A549 (cell line): ENCODE data around the gene MATK.

Experiments used
- BHLHE40 ChIP-seq: IDR thresholded peaks from 2 replicates; pipeline ENCODE4 v1.6.1; 2012; ENCODE audit warnings: low read depth, low read length, inconsistent platforms
- CEBPB ChIP-seq, 2 experiments: fragments of >200 bp in 1 of 2; sonication (Bioruptor Twin) in 1 of 2; formaldehyde crosslinking in 1 of 2; IDR thresholded peaks; 2 replicates each; pipeline ENCODE4 v1.6.1; 2012 to 2016
- CHD4 ChIP-seq: fragments of 200-600 bp; sonication (generic); IDR thresholded peaks from 2 replicates; pipeline ENCODE4 v1.6.1; 2016; ENCODE audit warnings: antibody characterized with exemption, mild to moderate bottlenecking, borderline replicate concordance
- CTCF ChIP-seq: fragments of >200 bp; sonication (Bioruptor Twin); formaldehyde crosslinking; IDR thresholded peaks from 3 replicates; pipeline ENCODE4 v1.5.1; 2016
- EP300 ChIP-seq, 2 experiments: fragments of >200 bp; sonication (Bioruptor Twin); formaldehyde crosslinking; IDR thresholded peaks; 2 replicates in 1 of 2; 3 replicates in 1 of 2; pipeline ENCODE4 v1.6.1; 2016 to 2017
- MAFK ChIP-seq: fragments of 450-650 bp; IDR thresholded peaks from 2 replicates; pipeline ENCODE4 v1.6.1; 2014; ENCODE audit not compliant: partially characterized antibody
- POLR2A ChIP-seq: IDR thresholded peaks from 2 replicates; pipeline ENCODE4 v1.6.1; 2012; ENCODE audit warnings: mild to moderate bottlenecking, low read length
- RARB ChIP-seq: fragments of 250-450 bp; sonication (Bioruptor Pico); IDR thresholded peaks from 2 replicates; pipeline ENCODE4 v1.8.0; 2021; ENCODE audit warnings: mild to moderate bottlenecking, moderate library complexity
- RNF2 ChIP-seq: fragments of 200-600 bp; sonication (generic); IDR thresholded peaks from 2 replicates; pipeline ENCODE4 v1.6.1; 2016; ENCODE audit warnings: low read depth, mild to moderate bottlenecking, antibody characterized with exemption, moderate library complexity, borderline replicate concordance
- SREBF2 ChIP-seq: fragments of 450-650 bp; IDR thresholded peaks from 2 replicates; pipeline ENCODE4 v1.6.1; 2014; ENCODE audit warnings: mild to moderate bottlenecking, moderate library complexity
- ZNF302 ChIP-seq: fragments of 250-450 bp; sonication (Bioruptor Pico); IDR thresholded peaks from 2 replicates; pipeline ENCODE4 v1.9.0; 2021; ENCODE audit warnings: inconsistent platforms, mild to moderate bottlenecking, moderate library complexity
- TF ChIP-seq, protein P1 (sequence below): fragments of 450-650 bp; IDR thresholded peaks from 2 replicates; pipeline ENCODE4 v1.6.1; 2014; ENCODE audit warnings: antibody characterized with exemption
- TF ChIP-seq, protein P2 (sequence below): fragments of >200 bp; sonication (Bioruptor Twin); formaldehyde crosslinking; IDR thresholded peaks from 3 replicates; pipeline ENCODE4 v1.6.1; 2016
- TF ChIP-seq, protein P3 (sequence below): fragments of 200-600 bp; sonication (generic); IDR thresholded peaks from 2 replicates; pipeline ENCODE4 v1.6.1; 2016; ENCODE audit warnings: antibody characterized with exemption, mild to moderate bottlenecking, moderate library complexity

GRCh38 chr19:3805859-3806258 lies 19.7 kb upstream of the MATK start:
- TF ChIP-seq CTCF: no peak
- TF ChIP-seq POLR2A: no peak
- TF ChIP-seq, protein P1, sequence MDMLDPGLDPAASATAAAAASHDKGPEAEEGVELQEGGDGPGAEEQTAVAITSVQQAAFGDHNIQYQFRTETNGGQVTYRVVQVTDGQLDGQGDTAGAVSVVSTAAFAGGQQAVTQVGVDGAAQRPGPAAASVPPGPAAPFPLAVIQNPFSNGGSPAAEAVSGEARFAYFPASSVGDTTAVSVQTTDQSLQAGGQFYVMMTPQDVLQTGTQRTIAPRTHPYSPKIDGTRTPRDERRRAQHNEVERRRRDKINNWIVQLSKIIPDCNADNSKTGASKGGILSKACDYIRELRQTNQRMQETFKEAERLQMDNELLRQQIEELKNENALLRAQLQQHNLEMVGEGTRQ: no peak
- TF ChIP-seq, protein P2, sequence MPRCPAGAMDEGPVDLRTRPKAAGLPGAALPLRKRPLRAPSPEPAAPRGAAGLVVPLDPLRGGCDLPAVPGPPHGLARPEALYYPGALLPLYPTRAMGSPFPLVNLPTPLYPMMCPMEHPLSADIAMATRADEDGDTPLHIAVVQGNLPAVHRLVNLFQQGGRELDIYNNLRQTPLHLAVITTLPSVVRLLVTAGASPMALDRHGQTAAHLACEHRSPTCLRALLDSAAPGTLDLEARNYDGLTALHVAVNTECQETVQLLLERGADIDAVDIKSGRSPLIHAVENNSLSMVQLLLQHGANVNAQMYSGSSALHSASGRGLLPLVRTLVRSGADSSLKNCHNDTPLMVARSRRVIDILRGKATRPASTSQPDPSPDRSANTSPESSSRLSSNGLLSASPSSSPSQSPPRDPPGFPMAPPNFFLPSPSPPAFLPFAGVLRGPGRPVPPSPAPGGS: no peak
- TF ChIP-seq RNF2: no peak
- TF ChIP-seq BHLHE40: no peak
- no peak for TF ChIP-seq MAFK
- no peak for TF ChIP-seq CEBPB (IDR thresholded peaks at IDR 0.05)
- TF ChIP-seq RARB (CRISPR knock-in tag): no peak
- TF ChIP-seq, protein P3, sequence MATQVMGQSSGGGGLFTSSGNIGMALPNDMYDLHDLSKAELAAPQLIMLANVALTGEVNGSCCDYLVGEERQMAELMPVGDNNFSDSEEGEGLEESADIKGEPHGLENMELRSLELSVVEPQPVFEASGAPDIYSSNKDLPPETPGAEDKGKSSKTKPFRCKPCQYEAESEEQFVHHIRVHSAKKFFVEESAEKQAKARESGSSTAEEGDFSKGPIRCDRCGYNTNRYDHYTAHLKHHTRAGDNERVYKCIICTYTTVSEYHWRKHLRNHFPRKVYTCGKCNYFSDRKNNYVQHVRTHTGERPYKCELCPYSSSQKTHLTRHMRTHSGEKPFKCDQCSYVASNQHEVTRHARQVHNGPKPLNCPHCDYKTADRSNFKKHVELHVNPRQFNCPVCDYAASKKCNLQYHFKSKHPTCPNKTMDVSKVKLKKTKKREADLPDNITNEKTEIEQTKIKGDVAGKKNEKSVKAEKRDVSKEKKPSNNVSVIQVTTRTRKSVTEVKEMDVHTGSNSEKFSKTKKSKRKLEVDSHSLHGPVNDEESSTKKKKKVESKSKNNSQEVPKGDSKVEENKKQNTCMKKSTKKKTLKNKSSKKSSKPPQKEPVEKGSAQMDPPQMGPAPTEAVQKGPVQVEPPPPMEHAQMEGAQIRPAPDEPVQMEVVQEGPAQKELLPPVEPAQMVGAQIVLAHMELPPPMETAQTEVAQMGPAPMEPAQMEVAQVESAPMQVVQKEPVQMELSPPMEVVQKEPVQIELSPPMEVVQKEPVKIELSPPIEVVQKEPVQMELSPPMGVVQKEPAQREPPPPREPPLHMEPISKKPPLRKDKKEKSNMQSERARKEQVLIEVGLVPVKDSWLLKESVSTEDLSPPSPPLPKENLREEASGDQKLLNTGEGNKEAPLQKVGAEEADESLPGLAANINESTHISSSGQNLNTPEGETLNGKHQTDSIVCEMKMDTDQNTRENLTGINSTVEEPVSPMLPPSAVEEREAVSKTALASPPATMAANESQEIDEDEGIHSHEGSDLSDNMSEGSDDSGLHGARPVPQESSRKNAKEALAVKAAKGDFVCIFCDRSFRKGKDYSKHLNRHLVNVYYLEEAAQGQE: no peak
- no peak for TF ChIP-seq ZNF302 (CRISPR knock-in tag)
- TF ChIP-seq EP300 (IDR thresholded peaks at IDR 0.05): no peak
- no peak for TF ChIP-seq SREBF2
- no peak for TF ChIP-seq CHD4
